GM18867 (cell line): Measurements from ENCODE around the gene B4GALNT3.

Experiments
- ATAC-seq: cut with Tn5 transposase; IDR thresholded peaks from one replicate; pipeline ENCODE4 v1.9.1; 2021; ENCODE audit warnings: mild to moderate bottlenecking, moderate library complexity; ENCODE audit not compliant: unreplicated experiment

The B4GALNT3 gene

DNA sequence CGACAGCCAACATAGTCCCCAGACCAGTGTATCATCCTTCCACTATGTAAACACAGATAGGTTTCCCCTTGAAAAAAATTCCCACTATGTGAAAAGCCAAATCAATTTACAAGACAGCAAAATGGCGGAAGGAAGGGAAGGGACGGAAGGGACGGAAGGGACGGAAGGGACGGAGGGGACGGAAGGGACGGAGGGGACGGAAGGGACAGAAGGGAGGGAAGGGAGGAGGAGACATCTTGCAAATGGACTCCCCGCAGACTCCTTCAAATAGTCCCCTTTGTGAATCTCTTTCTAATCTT lies 128.2 kb downstream of the B4GALNT3 start:
- ATAC-seq = no peak

- no peak for ATAC-seq
Measured at GRCh38 chr12:588646-589045, 128.9 kb downstream of the B4GALNT3 start.

- ATAC-seq = no peak
Measured at GRCh38 chr12:590206-590750, 130.5 kb downstream of the B4GALNT3 start.

- ATAC-seq = no peak
Measured at GRCh38 chr12:591167-592023, 131.7 kb downstream of the B4GALNT3 start.

DNA sequence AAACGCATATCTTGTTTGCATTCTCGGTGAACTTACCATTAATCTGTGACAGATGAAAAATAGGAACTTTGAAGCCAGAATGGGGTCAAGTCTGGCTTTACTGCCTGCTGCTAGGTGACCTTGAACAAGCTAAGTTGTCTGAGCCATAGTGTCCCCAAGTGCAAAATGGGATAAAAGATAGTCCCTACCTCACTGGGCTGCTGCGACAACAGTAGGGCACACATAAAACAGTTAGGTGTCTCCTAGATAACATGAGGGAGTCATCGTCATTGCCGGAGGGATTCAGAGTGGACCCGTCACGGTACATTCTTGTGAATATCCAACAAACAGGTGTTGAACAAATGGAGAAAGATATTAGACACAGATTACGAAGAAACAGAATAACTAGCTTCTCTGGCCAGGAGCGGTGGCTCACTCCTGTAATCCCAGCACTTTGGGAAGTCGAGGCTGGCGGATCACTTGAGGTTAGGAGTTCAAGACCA lies 132.3 kb downstream of the B4GALNT3 start:
- no peak for ATAC-seq

DNA sequence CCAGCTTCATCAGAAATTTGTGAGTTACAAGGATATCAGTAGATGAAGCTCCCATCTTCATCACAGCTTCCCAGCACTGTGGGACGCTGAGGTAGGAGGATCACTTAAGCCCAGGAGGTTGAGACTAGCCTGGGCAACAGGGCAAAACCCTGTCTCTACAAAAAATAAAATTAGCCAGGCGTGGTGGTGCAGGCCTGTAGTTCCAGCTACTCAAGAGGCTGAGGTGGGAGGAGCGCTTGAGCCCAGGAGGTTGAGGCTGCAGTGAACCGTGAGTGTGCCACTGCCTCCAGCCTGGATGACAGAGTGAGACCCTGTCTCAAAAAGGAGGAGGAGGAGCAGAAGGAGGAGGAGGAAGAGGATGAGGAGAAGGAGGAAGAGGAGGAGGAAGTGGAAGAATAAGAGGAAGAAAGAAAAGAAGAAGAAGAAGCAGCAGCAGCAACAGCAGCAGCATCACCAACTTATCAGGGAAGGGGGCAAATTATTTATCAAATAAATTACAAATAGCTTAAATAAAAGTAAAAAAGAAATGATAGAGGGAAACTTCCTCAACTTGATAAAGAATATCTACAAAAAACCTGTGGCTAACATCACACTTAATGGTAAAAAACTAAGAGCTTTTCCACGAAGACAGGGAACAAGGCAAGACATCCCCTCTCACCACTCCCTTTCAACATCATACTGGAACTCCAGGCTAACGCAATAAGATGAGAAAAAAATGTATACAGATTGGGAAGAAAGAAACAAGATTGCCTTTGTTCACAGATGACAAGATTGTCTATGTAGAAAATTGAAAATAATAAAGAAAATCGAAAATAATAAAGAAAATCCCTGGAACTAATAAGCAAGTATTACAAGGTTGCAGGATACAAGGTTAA lies 133.9 kb downstream of the B4GALNT3 start:
- no peak for ATAC-seq

DNA sequence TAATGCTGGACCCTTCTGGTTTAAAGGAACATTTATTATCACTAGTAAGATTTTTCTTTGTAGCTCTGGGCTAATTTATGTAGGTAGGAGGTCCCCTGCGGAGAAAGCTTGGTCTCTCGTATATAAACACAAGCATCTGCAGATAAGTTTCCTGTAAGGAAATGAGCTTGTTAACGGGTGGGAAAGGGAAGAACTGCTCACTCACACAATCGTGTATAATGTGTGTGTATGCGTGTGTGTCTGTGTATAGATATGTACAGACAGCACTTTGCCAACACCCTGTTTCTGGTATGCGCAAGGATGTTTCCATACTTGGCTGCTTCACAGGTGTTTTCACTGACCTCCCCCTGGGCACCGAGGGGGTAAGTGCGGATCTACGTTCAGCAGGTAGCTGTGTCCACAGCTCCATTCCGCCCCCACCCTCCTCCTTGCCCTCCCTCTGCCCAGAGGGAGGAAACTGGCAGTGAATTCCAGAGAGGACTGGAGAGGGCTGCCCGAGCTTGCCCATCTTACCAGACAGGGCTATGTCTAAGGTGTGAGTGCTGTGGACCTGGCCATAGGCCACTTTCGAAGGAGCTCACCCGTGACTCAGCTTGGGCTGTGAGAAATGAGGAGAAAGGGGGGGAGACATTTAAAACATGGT lies 138.3 kb downstream of the B4GALNT3 start:
- ATAC-seq = no peak

- no peak for ATAC-seq
Measured at GRCh38 chr12:599756-600155, 140.0 kb downstream of the B4GALNT3 start.

DNA sequence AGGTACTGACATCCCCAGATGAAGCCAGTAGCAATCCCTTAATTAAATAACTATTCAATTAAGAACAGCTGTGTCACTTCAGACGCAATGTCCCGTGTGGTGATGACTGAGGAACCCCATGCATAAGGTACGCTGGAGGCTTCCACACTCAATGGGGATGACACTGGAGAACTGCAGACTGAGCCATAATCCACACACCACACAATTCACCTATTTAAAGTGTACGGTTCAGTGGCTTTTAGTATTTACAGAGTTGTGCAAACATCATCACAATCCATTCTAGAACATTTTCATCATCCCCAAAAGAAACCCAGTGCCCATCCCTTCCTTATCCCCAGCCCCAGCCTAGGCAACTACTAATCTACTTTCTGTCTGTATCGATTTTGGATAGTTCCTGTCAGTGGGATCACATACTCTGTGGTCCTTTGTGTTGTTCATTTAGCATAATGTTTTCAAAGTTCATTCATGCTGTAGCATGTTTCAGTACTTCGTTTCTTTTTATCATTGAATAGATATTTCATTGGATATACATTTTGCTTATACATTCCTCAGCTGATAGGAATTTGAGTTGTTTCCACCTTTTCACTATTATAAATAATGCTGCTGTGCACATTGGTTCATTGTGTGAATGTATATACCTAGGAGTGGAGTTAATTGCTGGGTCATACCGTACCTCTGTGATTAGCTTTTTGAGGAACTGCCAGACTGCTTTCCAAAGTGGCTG lies 142.4 kb downstream of the B4GALNT3 start:
- no peak for ATAC-seq

DNA sequence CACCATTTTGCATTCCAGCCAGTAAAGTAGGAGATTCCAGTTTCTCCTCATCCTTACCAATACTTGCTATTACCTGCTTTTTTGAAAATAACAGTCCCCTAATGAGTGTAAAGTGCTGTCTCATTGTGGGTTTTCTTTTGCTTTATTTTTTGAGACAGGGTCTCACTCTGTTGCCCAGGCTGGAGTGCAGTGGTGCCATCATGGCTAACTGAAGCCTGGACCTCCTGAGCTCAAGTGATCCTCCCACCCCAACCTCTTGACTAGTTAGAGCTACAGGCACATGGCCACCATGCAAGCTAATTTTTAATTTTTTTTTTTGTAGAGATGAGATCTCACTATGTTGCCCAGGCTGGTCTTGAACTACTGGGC lies 142.9 kb downstream of the B4GALNT3 start:
- ATAC-seq = no peak

- no peak for ATAC-seq
Measured at GRCh38 chr12:604956-605355, 145.2 kb downstream of the B4GALNT3 start.

GRCh38 chr12:607541-608001 lies 147.8 kb downstream of the B4GALNT3 start:
- no peak for ATAC-seq

DNA sequence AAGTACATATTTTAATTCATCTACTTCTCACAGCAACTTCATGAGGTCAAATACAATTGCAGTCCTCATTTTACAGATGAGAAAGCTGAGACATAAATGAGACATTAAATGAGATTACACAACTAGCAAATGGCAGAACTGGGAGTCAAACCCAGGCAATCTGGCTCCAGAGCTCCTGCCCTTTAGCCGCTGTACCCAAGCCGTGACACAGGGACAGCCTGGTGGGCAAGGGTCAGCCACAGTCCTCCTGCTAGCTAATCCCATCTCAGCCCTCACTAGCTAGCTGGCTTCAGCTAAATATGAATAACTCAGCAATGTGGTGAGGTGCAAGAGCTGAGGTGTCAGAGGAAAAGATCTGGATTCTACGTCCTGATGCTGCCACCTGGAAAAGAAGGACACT lies 148.7 kb downstream of the B4GALNT3 start:
- ATAC-seq = no peak

GRCh38 chr12:608921-609320 lies 149.2 kb downstream of the B4GALNT3 start:
- ATAC-seq = no peak

DNA sequence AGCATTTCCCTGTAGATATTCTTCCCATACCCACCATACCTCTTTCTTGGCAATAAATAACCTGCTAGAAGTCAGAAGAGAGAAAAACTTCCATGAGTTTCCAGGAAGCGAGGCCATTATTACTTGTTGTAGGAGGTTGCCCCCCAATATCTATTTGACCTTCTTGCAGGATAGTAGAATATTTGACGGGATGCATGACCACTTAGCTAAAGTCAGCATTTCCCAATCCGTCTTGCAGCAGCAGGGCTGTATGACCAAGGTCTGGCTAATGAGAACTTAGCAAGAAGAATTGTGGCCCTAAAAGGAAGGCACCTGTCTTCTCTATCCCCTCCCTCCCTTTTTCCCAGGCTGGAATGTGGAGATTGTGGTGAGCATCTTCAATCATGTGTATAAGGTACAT lies 152.0 kb downstream of the B4GALNT3 start:
- no peak for ATAC-seq

DNA sequence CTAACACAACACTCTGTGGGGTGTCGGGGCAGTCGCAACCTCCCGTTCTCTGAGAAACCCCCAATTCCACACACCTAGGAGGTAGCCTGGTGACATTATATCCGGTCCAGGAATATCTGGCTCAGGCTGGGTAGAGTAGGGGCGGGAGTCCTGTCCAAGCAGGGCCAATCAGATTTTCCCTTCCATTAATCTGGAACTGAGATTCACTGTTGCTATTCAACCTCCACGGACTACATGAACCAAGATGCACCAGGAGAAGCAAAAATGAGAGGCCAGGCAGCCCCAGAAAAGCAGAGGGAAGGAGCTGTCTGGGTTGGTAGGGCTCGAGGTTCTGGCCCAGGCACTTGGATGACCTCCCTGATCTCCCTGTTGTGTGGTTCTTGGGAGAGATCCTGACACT lies 152.6 kb downstream of the B4GALNT3 start:
- ATAC-seq = no peak

DNA sequence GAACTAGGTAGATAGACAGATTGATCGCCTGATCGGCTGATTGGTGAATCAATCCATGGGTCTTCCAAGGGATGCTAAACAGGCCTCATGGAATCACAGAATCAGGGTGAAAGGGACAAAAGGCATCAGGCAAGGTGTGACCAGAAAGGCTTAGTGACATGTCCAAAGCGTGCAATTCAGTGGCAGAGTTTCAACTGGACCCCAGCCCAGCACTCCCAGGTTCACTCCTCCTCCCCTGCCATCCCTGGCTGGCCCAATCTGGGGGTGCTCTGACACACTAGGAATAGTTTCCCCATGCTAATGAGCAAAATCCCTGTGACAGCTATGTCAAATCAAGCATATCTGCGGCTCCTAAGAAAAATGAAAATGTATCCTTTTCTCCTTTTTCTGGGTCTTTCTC lies 153.1 kb downstream of the B4GALNT3 start:
- ATAC-seq = no peak
